Measurements from ENCODE around the gene NID1.

Gene NID1

GRCh38 chr1:236057546-236057945 is 7.3 kb downstream of the NID1 start:
- no peak for TF ChIP-seq CTCF (IDR thresholded peaks at IDR 0.05; ENCODE audit: borderline replicate concordance, insufficient read depth, low read depth, low read length)
- H3K4me3 ChIP-seq (ENCODE audit: low read depth, low read length): no peak overlapping the region

- H3K4me3 ChIP-seq (ENCODE audit: low read depth, low read length): no peak overlapping the region
- no peak for TF ChIP-seq CTCF (IDR thresholded peaks at IDR 0.05; ENCODE audit: borderline replicate concordance, insufficient read depth, low read depth, low read length)
Measured at GRCh38 chr1:236052232-236052993, 12.5 kb downstream of the NID1 start.

- TF ChIP-seq CTCF (IDR thresholded peaks at IDR 0.05; ENCODE audit: borderline replicate concordance, insufficient read depth, low read depth, low read length): no peak
- H3K4me3 ChIP-seq (ENCODE audit: low read depth, low read length): no peak overlapping the region
Measured at GRCh38 chr1:236051242-236051791, 13.6 kb downstream of the NID1 start.

- TF ChIP-seq CTCF (IDR thresholded peaks at IDR 0.05; ENCODE audit: borderline replicate concordance, insufficient read depth, low read depth, low read length): no peak
- no peak overlapping the region for H3K4me3 ChIP-seq (ENCODE audit: low read depth, low read length)
Measured at GRCh38 chr1:236045771-236046170, 19.1 kb downstream of the NID1 start.

- no peak overlapping the region for H3K4me3 ChIP-seq (ENCODE audit: low read depth, low read length)
- no peak for TF ChIP-seq CTCF (IDR thresholded peaks at IDR 0.05; ENCODE audit: borderline replicate concordance, insufficient read depth, low read depth, low read length)
Measured at GRCh38 chr1:236044341-236044740, 20.5 kb downstream of the NID1 start.

GRCh38 chr1:236041631-236042618 is 23.0 kb downstream of the NID1 start:
- H3K4me3 ChIP-seq (ENCODE audit: low read depth, low read length): no peak overlapping the region
- TF ChIP-seq CTCF (IDR thresholded peaks at IDR 0.05; ENCODE audit: borderline replicate concordance, insufficient read depth, low read depth, low read length): no peak

Measured in GM12875 (cell line).